Skeletal muscle cell (primary cell): Measurements from ENCODE around the gene CAPS2.
A peak's percentile ranks its signal among the peaks of the same experiment; 100 is the strongest.

ENCODE experiments used
- DNase-seq: peaks from one replicate; pipeline ENCODE4 v3.0.0-alpha.2; 2010; ENCODE audit warnings: low read depth
- H3K4me3 ChIP-seq: 2 replicates; pipeline ENCODE4 v1.5.1; 2011; ENCODE audit warnings: low read depth, mild to moderate bottlenecking, control low read depth, low read length, moderate library complexity

Gene CAPS2

GRCh38 chr12:75311369-75311768, 18.8 kb downstream of the CAPS2 start:
- no peak overlapping the region for H3K4me3 ChIP-seq
- DNase-seq: no peak

GRCh38 chr12:75308279-75308678, 21.8 kb downstream of the CAPS2 start:
- no peak overlapping the region for H3K4me3 ChIP-seq
- no peak for DNase-seq

- DNase-seq: no peak
- H3K4me3 ChIP-seq: no peak overlapping the region
Observed at GRCh38 chr12:75305412-75306332, 24.5 kb downstream of the CAPS2 start.

GRCh38 chr12:75302781-75303180, 27.3 kb downstream of the CAPS2 start:
- no peak overlapping the region for H3K4me3 ChIP-seq
- DNase-seq: no peak

GRCh38 chr12:75302225-75302624, 27.9 kb downstream of the CAPS2 start:
- no peak for DNase-seq
- no peak overlapping the region for H3K4me3 ChIP-seq

GRCh38 chr12:75294797-75295196, 35.3 kb downstream of the CAPS2 start:
- no peak overlapping the region for H3K4me3 ChIP-seq
- DNase-seq: no peak

- no peak overlapping the region for H3K4me3 ChIP-seq
- DNase-seq: no peak
Observed at GRCh38 chr12:75294336-75294735, 35.8 kb downstream of the CAPS2 start.

- DNase-seq: no peak
- no peak overlapping the region for H3K4me3 ChIP-seq
Observed at GRCh38 chr12:75291014-75291413, 39.1 kb downstream of the CAPS2 start.

GRCh38 chr12:75289753-75290152, 40.4 kb downstream of the CAPS2 start:
- no peak overlapping the region for H3K4me3 ChIP-seq
- DNase-seq: peak; percentile 1

GRCh38 chr12:75288860-75289259, 41.3 kb downstream of the CAPS2 start:
- no peak for DNase-seq
- H3K4me3 ChIP-seq: no peak overlapping the region

GRCh38 chr12:75275702-75276101, 54.4 kb downstream of the CAPS2 start:
- DNase-seq: no peak
- H3K4me3 ChIP-seq: no peak overlapping the region

- no peak for DNase-seq
- no peak overlapping the region for H3K4me3 ChIP-seq
Observed at GRCh38 chr12:75271576-75271975, 58.5 kb downstream of the CAPS2 start.

- DNase-seq: no peak
- no peak overlapping the region for H3K4me3 ChIP-seq
Observed at GRCh38 chr12:75270157-75270556, 60.0 kb downstream of the CAPS2 start.

- DNase-seq: no peak
- no peak overlapping the region for H3K4me3 ChIP-seq
Observed at GRCh38 chr12:75269209-75269608, 60.9 kb downstream of the CAPS2 start.

GRCh38 chr12:75260316-75260715, 69.8 kb downstream of the CAPS2 start:
- H3K4me3 ChIP-seq: no peak overlapping the region
- DNase-seq: peak; percentile 25

- no peak for DNase-seq
- no peak overlapping the region for H3K4me3 ChIP-seq
Observed at GRCh38 chr12:75259143-75259542, 71.0 kb downstream of the CAPS2 start.

GRCh38 chr12:75257510-75257909, 72.6 kb downstream of the CAPS2 start:
- no peak for DNase-seq
- H3K4me3 ChIP-seq: no peak overlapping the region

GRCh38 chr12:75245108-75245507, 85.0 kb downstream of the CAPS2 start:
- no peak for DNase-seq
- no peak overlapping the region for H3K4me3 ChIP-seq

GRCh38 chr12:75239987-75240386, 90.1 kb downstream of the CAPS2 start:
- no peak for DNase-seq
- no peak overlapping the region for H3K4me3 ChIP-seq

- no peak for DNase-seq
- no peak overlapping the region for H3K4me3 ChIP-seq
Observed at GRCh38 chr12:75236206-75236605, 93.9 kb downstream of the CAPS2 start.

- DNase-seq: no peak
- no peak overlapping the region for H3K4me3 ChIP-seq
Observed at GRCh38 chr12:75227132-75227531, 103.0 kb downstream of the CAPS2 start.
